ENCODE data around the gene NOL11. TPM values are rescaled to one million over a fixed set of nuclear protein-coding genes. Genes with fewer than 3 reads are reported as not detected.

Gene NOL11
- total and polyA plus RNA-seq, 2 of the 8 experiments (the other 6 are each of a cell fraction or from before 2014, with no cell fraction given) = 58.0 to 97.2 TPM

DNA sequence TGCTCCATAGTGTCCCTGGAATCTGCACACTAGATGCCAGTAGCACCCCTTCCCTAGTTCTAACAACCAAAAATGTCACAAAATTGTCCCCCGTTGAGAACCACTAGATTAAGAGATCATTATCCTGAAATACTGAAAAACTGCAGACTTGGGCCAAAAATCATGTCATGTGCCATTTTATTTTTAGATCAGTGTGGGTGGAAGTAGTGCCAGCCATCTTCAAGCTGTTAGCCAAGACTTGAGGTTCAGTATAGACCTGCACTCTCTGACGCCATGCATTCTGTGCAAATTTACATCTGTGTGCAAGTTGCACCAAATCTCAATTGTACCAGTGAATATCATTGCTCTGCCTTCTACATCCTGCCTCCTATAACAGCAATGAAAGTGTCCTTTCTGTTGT, 31.5 kb upstream of the NOL11 start:
- no peaks in the 10 kb centered on the region for H3K9me3 ChIP-seq (ENCODE audit: insufficient read depth in 2 of 2, low read depth in 1 of 2, low read length in 1 of 2)
- no peak overlapping the region for H2BK120ac ChIP-seq (replicated peaks; ENCODE audit: low read depth, low read length)
- no peak overlapping the region for H2AFZ ChIP-seq (ENCODE audit: low read length)
- H3K23ac ChIP-seq (ENCODE audit: insufficient read length) = no peak overlapping the region
- no peak overlapping the region for H3K4ac ChIP-seq (replicated peaks; ENCODE audit: insufficient read length, low read depth, low read length)
- 88% methylated on average over 2 of the region's 2 CpGs; no CpG with 5 or more reads in 1 of the 2 experiments for WGBS, 2 experiments (ENCODE audit: extremely low coverage in 1 of 2, insufficient coverage in 1 of 2, insufficient read length in 1 of 2, insufficient replicate concordance in 2 of 2, low coverage in 1 of 2, low lambda C conversion rate in 2 of 2, missing lambda C conversion rate in 1 of 2)
- no peak for DNase-seq (ENCODE audit: low read depth in 1 of 2, low spot score in 2 of 2)
- H3K4me1 ChIP-seq (replicated peaks in 1 of 4; ENCODE audit: control insufficient read depth in 3 of 4, insufficient read depth in 4 of 4, low read length in 3 of 4) = peaks cover 0 to 3% (median 0%) of the 10 kb centered on the region in 4 experiments; a peak in 1 of 7 replicates
- H4K8ac ChIP-seq (ENCODE audit: extremely low read depth, insufficient read depth, low read length) = no peak overlapping the region
- no peak overlapping the region for H2BK5ac ChIP-seq (ENCODE audit: low read depth, low read length)
- TF ChIP-seq TBP (IDR thresholded peaks at IDR 0.05; ENCODE audit: low read depth, low read length) = no peak
- TF ChIP-seq CREB1 (IDR thresholded peaks at IDR 0.05) = no peak
- TF ChIP-seq NRF1 (IDR thresholded peaks at IDR 0.05; ENCODE audit: low read depth, low read length) = no peak
- TF ChIP-seq ATF3 (IDR thresholded peaks at IDR 0.05; ENCODE audit: insufficient read depth, low read depth, low read length) = no peak
- TF ChIP-seq SP2 (IDR thresholded peaks at IDR 0.05; ENCODE audit: low read length) = no peak
- TF ChIP-seq, protein P1, sequence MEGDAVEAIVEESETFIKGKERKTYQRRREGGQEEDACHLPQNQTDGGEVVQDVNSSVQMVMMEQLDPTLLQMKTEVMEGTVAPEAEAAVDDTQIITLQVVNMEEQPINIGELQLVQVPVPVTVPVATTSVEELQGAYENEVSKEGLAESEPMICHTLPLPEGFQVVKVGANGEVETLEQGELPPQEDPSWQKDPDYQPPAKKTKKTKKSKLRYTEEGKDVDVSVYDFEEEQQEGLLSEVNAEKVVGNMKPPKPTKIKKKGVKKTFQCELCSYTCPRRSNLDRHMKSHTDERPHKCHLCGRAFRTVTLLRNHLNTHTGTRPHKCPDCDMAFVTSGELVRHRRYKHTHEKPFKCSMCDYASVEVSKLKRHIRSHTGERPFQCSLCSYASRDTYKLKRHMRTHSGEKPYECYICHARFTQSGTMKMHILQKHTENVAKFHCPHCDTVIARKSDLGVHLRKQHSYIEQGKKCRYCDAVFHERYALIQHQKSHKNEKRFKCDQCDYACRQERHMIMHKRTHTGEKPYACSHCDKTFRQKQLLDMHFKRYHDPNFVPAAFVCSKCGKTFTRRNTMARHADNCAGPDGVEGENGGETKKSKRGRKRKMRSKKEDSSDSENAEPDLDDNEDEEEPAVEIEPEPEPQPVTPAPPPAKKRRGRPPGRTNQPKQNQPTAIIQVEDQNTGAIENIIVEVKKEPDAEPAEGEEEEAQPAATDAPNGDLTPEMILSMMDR (IDR thresholded peaks at IDR 0.05; ENCODE audit: control extremely low read depth in 1 of 3, insufficient read depth in 1 of 3, low read depth in 1 of 3, low read length in 3 of 3) = no peak
- no peak for TF ChIP-seq RBBP5 (IDR thresholded peaks at IDR 0.05; ENCODE audit: borderline replicate concordance, low read depth, low read length)
- no peak for TF ChIP-seq RAD21 (IDR thresholded peaks at IDR 0.05 in 1 of 2, conservative IDR thresholded peaks at IDR 0.05 in 1 of 2; ENCODE audit: low read depth in 2 of 2, low read length in 2 of 2)
- TF ChIP-seq SIRT6 (IDR thresholded peaks at IDR 0.05; ENCODE audit: low read length) = no peak
- no peak overlapping the region for H4K91ac ChIP-seq (replicated peaks; ENCODE audit: insufficient read length, low read length)
- no peak for FAIRE-seq
- no peaks in the 10 kb centered on the region for H3K36me3 ChIP-seq (ENCODE audit: control insufficient read depth in 2 of 4, insufficient read depth in 4 of 4, low read length in 3 of 4)
- no peak overlapping the region for H3K4me2 ChIP-seq (ENCODE audit: insufficient read depth in 1 of 2, low read depth in 2 of 2, low read length in 2 of 2)
- H3K9ac ChIP-seq (replicated peaks in 1 of 4; ENCODE audit: extremely low read depth in 1 of 4, low read depth in 3 of 4, low read length in 3 of 4) = no peak overlapping the region
- no peaks in the 10 kb centered on the region for H4K20me1 ChIP-seq (replicated peaks in 1 of 2; ENCODE audit: control insufficient read depth in 1 of 2, insufficient read depth in 2 of 2, low read length in 2 of 2)
- POLR2A ChIA-PET (ENCODE audit: partially characterized antibody) = no interaction called here
- no peak overlapping the region for H3K18ac ChIP-seq (ENCODE audit: extremely low read depth, low read length)
- no peak overlapping the region for H2AK5ac ChIP-seq (ENCODE audit: low read depth, low read length)
- H3K4me3 ChIP-seq (ENCODE audit: extremely low read depth in 1 of 4, insufficient read depth in 2 of 4, low read depth in 3 of 4, low read length in 4 of 4) = no peak overlapping the region
- H3K79me2 ChIP-seq (ENCODE audit: control insufficient read depth in 1 of 2, insufficient read depth in 2 of 2, low read length in 2 of 2) = no peaks in the 10 kb centered on the region
- H4K5ac ChIP-seq (ENCODE audit: insufficient read length, low read depth, low read length) = no peak overlapping the region
- H3K79me1 ChIP-seq (ENCODE audit: low read depth, low read length) = no peaks in the 10 kb centered on the region
- H3K56ac ChIP-seq (replicated peaks; ENCODE audit: insufficient read length, low read depth, low read length) = no peak overlapping the region
- no peak overlapping the region for H2BK20ac ChIP-seq (ENCODE audit: low read length)
- no peaks in the 10 kb centered on the region for H3K27me3 ChIP-seq (replicated peaks in 1 of 4; ENCODE audit: control insufficient read depth in 3 of 4, extremely low read depth in 1 of 4, insufficient read depth in 3 of 4, low read length in 3 of 4)
- CTCF ChIA-PET (ENCODE audit: partially characterized antibody) = interaction anchor here (0.8 to 2.0 kb wide), 6 partner anchors 8 to 312 kb away, joined by 3 to 12 read pairs (median 6); no protein-coding TSS in a partner anchor
- no peak overlapping the region for H2BK15ac ChIP-seq (ENCODE audit: low read length)
- H3K23me2 ChIP-seq (ENCODE audit: low read depth, low read length) = no peaks in the 10 kb centered on the region
- H2BK12ac ChIP-seq (ENCODE audit: low read depth, low read length) = no peak overlapping the region
- no peak overlapping the region for H3K14ac ChIP-seq (ENCODE audit: insufficient read length)
- H3K27ac ChIP-seq (ENCODE audit: low read depth, low read length) = no peak overlapping the region
